Measurements from ENCODE around the gene SPATS2L. TPM values are rescaled to one million over a fixed set of nuclear protein-coding genes. Genes with fewer than 3 reads are reported as not detected.

Gene SPATS2L
- total and polyA plus RNA-seq, 2 of the 13 experiments (the other 11 are each of a cell fraction or from before 2014, with no cell fraction given) = 154 to 212 TPM

- POLR2A ChIA-PET = no interaction called here
- Histone ChIP-seq H3K79me2 (ENCODE audit: insufficient read depth, low read length) (no peaks in the 10 kb centered on the region), H3K36me3 (replicated peaks in 1 of 2; ENCODE audit: control insufficient read depth in 1 of 2, insufficient read depth in 2 of 2, low read length in 2 of 2) (no peaks in the 10 kb centered on the region), H3K9me3 (ENCODE audit: low read length) (no peaks in the 10 kb centered on the region), H3K27ac (ENCODE audit: extremely low read length, insufficient read depth, low read length) (no peak overlapping the region), H3K27me3 (ENCODE audit: control insufficient read depth in 1 of 2, insufficient read depth in 2 of 2, low read length in 2 of 2) (peaks cover 2 to 4% of the 10 kb centered on the region in 2 experiments; a peak in 2 of 5 replicates), H3K4me3 (replicated peaks in 1 of 3; ENCODE audit: insufficient read depth in 1 of 3, low read depth in 2 of 3, low read length in 3 of 3) (no peak overlapping the region), H4K20me1 (ENCODE audit: insufficient read depth, low read length) (no peaks in the 10 kb centered on the region), H3K4me1 (ENCODE audit: insufficient read depth, low read length) (peaks cover 26% of the 10 kb centered on the region), H2AFZ (ENCODE audit: low read length) (no peak overlapping the region), H3K4me2 (ENCODE audit: low read depth, low read length) (no peak overlapping the region), H3K9ac (ENCODE audit: insufficient read depth, low read depth, low read length) (no peak overlapping the region)
- FAIRE-seq = no peak
- in situ Hi-C loops (cut with HindIII; ENCODE audit: extremely low pct_ligation_motif_present, low pct_unique_long_range_greater_than_20kb) (no loop called here), intact Hi-C loops (cut with micrococcal nuclease; ENCODE audit: unreplicated experiment) (no loop called here)
- WGBS (ENCODE audit: low lambda C conversion rate) = 55% methylated on average over 7 of the region's 7 CpGs
- ATAC-seq = no peak
- BruUV-seq (replicated peaks) = no TSS peak
- no peak for DNase-seq (ENCODE audit: low spot score)
- CTCF ChIA-PET (ENCODE audit: low intra/inter-chr PET ratio, low total read pairs) = no interaction called here
- TF ChIP-seq ZNF747 (CRISPR knock-in tag; IDR thresholded peaks at IDR 0.05; ENCODE audit: borderline replicate concordance) = no peak
Measured at GRCh38 chr2:200258881-200259576, 47.5 kb upstream of the SPATS2L start.

- Histone ChIP-seq H3K9ac (ENCODE audit: insufficient read depth, low read depth, low read length) (no peak overlapping the region), H3K4me1 (ENCODE audit: insufficient read depth, low read length) (peaks cover 26% of the 10 kb centered on the region), H2AFZ (ENCODE audit: low read length) (no peak overlapping the region), H3K4me2 (ENCODE audit: low read depth, low read length) (no peak overlapping the region), H3K4me3 (replicated peaks in 1 of 3; ENCODE audit: insufficient read depth in 1 of 3, low read depth in 2 of 3, low read length in 3 of 3) (no peak overlapping the region), H3K79me2 (ENCODE audit: insufficient read depth, low read length) (no peaks in the 10 kb centered on the region), H3K9me3 (ENCODE audit: low read length) (no peaks in the 10 kb centered on the region), H3K27me3 (ENCODE audit: control insufficient read depth in 1 of 2, insufficient read depth in 2 of 2, low read length in 2 of 2) (peaks cover 2 to 4% of the 10 kb centered on the region in 2 experiments; a peak in 2 of 5 replicates), H4K20me1 (ENCODE audit: insufficient read depth, low read length) (no peaks in the 10 kb centered on the region), H3K27ac (ENCODE audit: extremely low read length, insufficient read depth, low read length) (no peak overlapping the region), H3K36me3 (replicated peaks in 1 of 2; ENCODE audit: control insufficient read depth in 1 of 2, insufficient read depth in 2 of 2, low read length in 2 of 2) (no peaks in the 10 kb centered on the region)
- in situ Hi-C loops (cut with HindIII; ENCODE audit: extremely low pct_ligation_motif_present, low pct_unique_long_range_greater_than_20kb) = no loop called here
- FAIRE-seq (no peak), DNase-seq (ENCODE audit: low spot score) (no peak), ATAC-seq (no peak)
- ChIA-PET POLR2A (no interaction called here), CTCF (ENCODE audit: low intra/inter-chr PET ratio, low total read pairs) (no interaction called here)
- 52% methylated on average over 5 of the region's 5 CpGs for WGBS (ENCODE audit: low lambda C conversion rate)
- no TSS peak for BruUV-seq (replicated peaks)
- intact Hi-C loops (cut with micrococcal nuclease; ENCODE audit: unreplicated experiment) = no loop called here
- TF ChIP-seq SMAD1 (CRISPR knock-in tag; IDR thresholded peaks at IDR 0.05; ENCODE audit: borderline replicate concordance, low read depth) = no peak
- TF ChIP-seq SNAI1 (CRISPR knock-in tag; IDR thresholded peaks at IDR 0.05; ENCODE audit: borderline replicate concordance) = no peak
- no peak for TF ChIP-seq HOXA7 (CRISPR knock-in tag; IDR thresholded peaks at IDR 0.05)
- TF ChIP-seq KLF6 (CRISPR knock-in tag; IDR thresholded peaks at IDR 0.05) = no peak
- no peak for TF ChIP-seq TRIM24 (CRISPR knock-in tag; IDR thresholded peaks at IDR 0.05)
- TF ChIP-seq ATF7 (IDR thresholded peaks at IDR 0.05) = no peak
- no peak for TF ChIP-seq ATF7 (CRISPR knock-in tag; IDR thresholded peaks at IDR 0.05)
- no peak for TF ChIP-seq KDM5B (CRISPR knock-in tag; IDR thresholded peaks at IDR 0.05; ENCODE audit: borderline replicate concordance)
Measured at GRCh38 chr2:200259577-200259957, 46.9 kb upstream of the SPATS2L start.
